Stimulated activated CD8-positive, alpha-beta memory T cell treated with anti-CD3 and anti-CD28 coated beads, Interleukin-12 subunit alpha, Interleukin-12 subunit beta, amount 100 ng/mL, for 24 hours (primary cell): ENCODE measurements around the gene ZNF599.
"Not testable (repeated sequence)": the region's sequence is repeated elsewhere in the genome, so short reads cannot be mapped to it uniquely, and the experiment has no call there.

Experiments used
- DNase-seq: peaks from one replicate; pipeline ENCODE4 v3.0.0-alpha.2; 2020; ENCODE audit errors: extremely low read depth

ZNF599 gene

DNA sequence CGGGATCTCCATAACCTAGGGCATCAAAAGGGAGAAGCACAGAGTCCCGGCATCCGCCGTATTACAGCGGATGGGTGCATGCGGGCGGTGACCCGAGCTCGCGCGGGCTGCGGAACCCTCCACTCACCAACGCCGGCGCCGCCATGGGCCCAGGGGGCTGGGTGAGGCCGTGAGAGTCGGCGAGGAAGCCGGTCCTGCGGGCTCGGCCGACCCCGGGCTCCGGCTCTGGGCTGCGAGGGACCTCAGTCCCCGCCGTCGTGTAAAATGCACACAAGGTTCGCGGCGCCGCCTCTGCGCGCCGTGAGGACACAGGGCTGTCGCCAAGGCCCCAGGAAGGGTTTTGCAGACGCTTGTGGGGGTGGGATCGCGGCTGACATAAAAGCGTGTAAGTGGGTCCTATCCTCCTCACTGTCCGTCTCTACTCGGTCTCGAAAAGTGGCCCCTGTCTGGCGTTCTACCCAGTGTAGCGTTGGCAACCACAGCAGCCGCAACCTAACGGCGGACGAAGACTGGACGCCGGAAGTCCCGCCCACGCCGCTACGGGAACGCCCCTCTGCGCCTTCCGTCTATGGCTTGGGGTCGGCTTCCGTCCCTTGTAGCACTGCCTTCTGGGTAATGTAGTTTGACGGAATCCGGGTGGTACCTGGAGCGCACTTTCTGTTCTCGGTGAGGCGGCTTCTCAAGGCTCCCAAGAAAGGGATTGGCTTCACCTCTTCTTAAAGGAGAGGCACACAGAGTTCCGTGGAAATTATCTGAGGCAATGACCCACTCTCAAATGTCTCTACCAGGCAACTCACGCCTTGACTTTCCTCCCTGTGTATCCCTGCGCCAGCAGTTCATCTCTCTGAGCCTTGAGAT is at the start of gene ZNF599:
Gene ZNF599 (minus strand): TSS at position 519 of the 858 bp plus-strand sequence. CDS start 374 bp downstream, at position 145.
- DNase-seq: peak; percentile 77

DNA sequence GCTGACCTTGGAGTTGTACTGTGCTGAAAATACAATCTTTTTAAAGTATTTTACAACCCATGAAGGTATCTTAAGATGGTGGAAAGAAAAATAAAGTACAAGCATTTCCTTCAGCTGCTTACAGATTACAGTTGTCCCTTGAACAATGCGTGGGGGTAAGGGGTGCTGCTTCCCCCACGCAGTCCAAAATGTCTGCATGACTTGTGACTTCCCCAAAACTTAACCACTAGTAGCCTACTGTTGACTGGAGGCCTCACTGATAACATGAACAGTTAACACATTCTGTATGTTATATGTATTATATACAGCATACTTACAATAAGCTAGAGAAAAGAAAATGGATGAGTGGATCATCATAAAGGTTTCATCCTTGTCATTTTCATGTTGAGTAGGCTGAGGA is 45.3 kb upstream of the ZNF599 start:
- DNase-seq: no peak

- DNase-seq: no peak
Measured at GRCh38 chr19:34816708-34817107, 43.7 kb upstream of the ZNF599 start.

GRCh38 chr19:34808566-34808965 is 35.6 kb upstream of the ZNF599 start:
- no peak for DNase-seq

- DNase-seq: no peak
Measured at GRCh38 chr19:34806976-34807860, 34.2 kb upstream of the ZNF599 start.

DNA sequence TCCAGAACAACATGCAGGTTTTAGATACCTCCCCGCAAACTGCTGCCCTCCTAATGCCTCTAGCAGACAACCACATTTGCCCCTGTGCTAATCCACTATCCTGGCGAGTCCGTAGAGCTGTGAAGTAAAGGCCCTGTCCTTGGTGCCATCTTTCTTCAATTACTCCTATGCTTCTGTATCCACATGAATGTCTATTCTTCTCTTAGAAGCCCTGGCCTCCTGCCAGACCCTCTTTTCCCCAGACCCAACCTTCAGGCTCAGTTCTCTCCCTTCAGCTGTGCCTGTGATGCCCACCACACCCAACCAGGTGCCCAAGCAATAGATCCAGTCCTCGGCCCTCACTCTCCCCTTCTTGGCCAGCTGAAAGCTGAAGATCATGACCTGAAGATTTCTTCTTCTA is 31.1 kb upstream of the ZNF599 start:
- DNase-seq: no peak

GRCh38 chr19:34796953-34797352 is 23.9 kb upstream of the ZNF599 start:
- not testable (repeated sequence) for DNase-seq

- no peak for DNase-seq
Measured at GRCh38 chr19:34794066-34794960, 21.3 kb upstream of the ZNF599 start.

GRCh38 chr19:34793565-34793964 is 20.6 kb upstream of the ZNF599 start:
- DNase-seq: no peak

DNA sequence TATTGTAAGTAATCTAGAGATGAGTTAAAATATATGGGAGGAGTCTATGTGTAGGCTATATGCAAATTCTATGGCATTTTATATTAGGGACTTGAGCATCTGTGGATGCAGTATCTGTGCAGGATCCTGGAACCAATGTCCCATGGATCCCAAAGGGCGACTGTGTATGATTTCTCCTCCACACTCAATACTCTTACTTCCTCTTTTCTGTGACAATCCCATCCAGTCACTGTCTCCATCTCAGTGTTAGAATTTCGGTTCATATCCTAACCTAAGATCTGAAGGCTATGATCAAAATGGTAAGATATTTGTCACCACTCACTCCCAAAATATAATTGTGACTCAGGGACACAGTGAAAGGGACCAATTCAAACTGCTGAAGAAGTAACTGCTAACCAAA is 15.1 kb upstream of the ZNF599 start:
- no peak for DNase-seq

DNA sequence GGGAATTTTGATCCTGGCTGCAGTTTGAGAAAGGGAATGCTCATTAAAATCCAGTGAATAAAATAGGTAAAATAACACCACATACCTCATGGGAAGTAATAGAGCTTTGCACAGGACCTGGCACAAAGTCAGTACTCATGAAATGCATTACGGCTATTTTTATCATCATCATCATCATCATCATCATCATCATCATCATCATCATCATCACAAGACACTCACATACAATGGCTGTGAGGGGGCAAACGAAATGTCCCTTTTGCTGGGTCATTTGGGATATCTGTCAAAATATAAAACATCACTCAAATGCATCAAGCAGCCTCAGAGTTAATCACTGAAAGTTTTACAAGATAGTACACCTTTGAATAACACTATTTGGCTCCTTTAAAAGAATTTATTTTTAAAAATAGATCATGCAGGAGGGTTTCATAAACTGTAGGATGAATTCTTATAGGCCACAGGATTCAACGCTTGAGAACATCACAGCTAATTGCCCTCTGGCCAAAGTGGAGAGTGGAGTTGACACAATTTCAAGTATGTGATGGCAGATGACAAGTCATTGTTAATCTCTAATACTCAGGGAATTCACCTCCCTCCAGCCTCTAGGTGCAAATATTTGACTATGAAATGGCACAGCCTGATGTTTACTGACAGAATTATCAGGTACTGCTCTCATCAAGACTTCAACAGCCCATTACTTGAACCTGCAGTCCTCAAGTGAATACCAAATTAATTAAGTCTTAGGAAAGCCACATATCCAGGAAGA is 14.2 kb upstream of the ZNF599 start:
- DNase-seq: no peak

DNA sequence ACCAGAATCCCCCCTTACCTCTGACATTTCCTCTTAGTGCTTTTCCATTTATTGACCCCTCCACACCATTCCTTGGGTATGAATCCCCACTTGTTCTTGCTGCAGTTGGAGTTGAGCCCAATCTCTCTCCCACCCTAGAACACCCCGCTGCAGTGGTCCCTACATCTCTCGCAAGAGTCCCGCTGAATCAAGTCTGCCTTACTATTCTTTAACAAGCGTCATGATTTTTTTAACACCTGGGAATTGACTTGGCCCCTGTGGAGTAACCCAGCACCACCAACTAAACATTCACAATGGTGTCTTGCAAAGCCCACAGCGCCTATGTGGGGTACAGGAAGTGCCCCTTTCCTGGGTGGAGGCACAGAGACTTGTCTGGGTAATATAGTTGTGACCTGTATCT is 13.2 kb upstream of the ZNF599 start:
- DNase-seq: no peak

GRCh38 chr19:34779652-34780051 is 6.6 kb upstream of the ZNF599 start:
- no peak for DNase-seq

- no peak for DNase-seq
Measured at GRCh38 chr19:34778342-34778741, 5.3 kb upstream of the ZNF599 start.

- no peak for DNase-seq
Measured at GRCh38 chr19:34774857-34775256, 1.8 kb upstream of the ZNF599 start.

DNA sequence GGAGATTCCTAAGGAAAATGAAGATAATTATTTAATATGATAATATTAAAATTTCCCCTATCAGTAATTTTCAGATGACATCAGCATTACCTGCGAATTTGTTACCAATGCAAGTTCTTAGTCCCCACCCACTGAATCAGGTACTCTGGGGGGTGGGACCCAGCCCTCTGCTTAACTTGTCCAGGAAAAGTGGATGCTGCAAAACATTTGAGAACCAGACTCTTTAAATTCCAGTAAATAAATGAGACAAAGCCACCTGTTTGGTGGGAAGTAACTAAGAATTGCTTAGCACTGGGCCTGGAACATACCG is 495 bp upstream of the ZNF599 start:
- no peak for DNase-seq

GRCh38 chr19:34767951-34768350 is 5.1 kb downstream of the ZNF599 start:
- no peak for DNase-seq

DNA sequence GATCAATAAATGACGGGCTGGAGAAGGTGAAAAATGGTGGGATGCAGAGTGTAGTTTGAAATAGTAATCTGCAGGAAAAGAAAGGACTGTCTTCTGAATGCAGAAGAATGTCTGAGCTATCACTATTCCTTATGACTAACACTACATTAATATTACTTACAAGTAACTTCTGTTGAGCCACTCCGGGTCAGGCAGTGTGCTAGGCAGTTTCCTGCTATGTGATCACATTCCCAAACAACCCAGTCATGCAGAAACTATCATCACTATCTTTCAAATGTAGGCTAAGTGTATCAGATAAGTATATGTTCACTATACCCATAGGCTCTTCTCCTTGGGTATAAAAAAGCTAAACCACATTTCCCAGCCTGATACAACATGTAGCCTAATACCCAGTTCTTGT is 6.6 kb downstream of the ZNF599 start:
- no peak for DNase-seq

GRCh38 chr19:34759218-34759917 is 13.6 kb downstream of the ZNF599 start:
- DNase-seq: no peak

DNA sequence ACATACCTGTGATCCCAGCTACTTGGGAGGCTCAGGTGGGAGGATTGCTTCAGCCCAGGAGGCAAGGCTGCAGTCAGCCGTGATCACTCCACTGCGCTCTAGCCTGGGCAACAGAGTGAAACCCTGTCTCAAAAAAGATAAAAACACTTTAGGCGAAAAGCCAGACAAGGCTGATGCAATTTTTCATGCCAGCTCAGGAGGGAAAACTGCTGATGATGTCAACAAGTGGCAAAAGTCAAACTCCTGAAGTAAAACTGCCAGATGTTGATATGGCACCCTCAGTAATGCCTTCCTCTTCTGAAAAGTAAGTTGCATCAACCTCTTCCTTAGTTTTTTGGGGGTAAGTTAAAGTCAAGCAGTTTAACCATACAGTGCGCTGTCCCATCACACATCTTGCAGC is 15.6 kb downstream of the ZNF599 start:
- DNase-seq: no peak
